Heart right ventricle (tissue), 16 donors: ENCODE results near the gene C16orf96. TPM values are rescaled to one million over a fixed set of nuclear protein-coding genes. Genes with fewer than 3 reads are reported as not detected.

Source experiments
- ATAC-seq, 8 donors: fragments of 200-7000 bp; cut with Tn5 transposase; one replicate each; pipeline ENCODE4 v1.9.1; 2020; ENCODE audit warnings: mild to moderate bottlenecking in 8 of 8, moderate library complexity in 8 of 8, moderate number of reproducible peaks in 1 of 8
- DNase-seq, 2 donors: peaks; one replicate each; pipeline ENCODE4 v3.0.0-alpha.2; 2020
- H3K27ac ChIP-seq, 10 donors: fragments of 200-600 bp; sonication (generic) in 2 of 10; one replicate each; pipeline versions ENCODE4 v1.5.0 to v1.8.0; 2020 to 2022; ENCODE audit warnings: mild to moderate bottlenecking in 3 of 10
- H3K27me3 ChIP-seq, 7 donors: fragments of 200-600 bp; one replicate each; pipeline ENCODE4 v1.8.0; 2021 to 2022; ENCODE audit warnings: mild to moderate bottlenecking in 2 of 7
- H3K36me3 ChIP-seq, 9 donors: fragments of 200-600 bp; sonication (generic) in 1 of 9; one replicate each; pipeline versions ENCODE4 v1.5.0 to v1.8.0; 2020 to 2022; ENCODE audit warnings: mild to moderate bottlenecking in 2 of 9
- H3K4me1 ChIP-seq, 9 donors: fragments of 200-600 bp; sonication (generic) in 1 of 9; one replicate each; pipeline versions ENCODE4 v1.5.0 to v1.8.0; 2020 to 2022; ENCODE audit warnings: mild to moderate bottlenecking in 4 of 9
- H3K4me3 ChIP-seq, 10 donors: fragments of 200-600 bp; sonication (generic) in 2 of 10; one replicate each; pipeline versions ENCODE4 v1.5.0 to v1.8.0; 2020 to 2022; ENCODE audit warnings: mild to moderate bottlenecking in 7 of 10, moderate library complexity in 2 of 10
- H3K9me3 ChIP-seq, 11 donors: fragments of 200-600 bp in 10 of 11; sonication (generic) in 2 of 11; one replicate each; pipeline versions ENCODE4 v1.5.0 to v1.8.0; 2013 to 2022; ENCODE audit warnings: mild to moderate bottlenecking in 2 of 11, control low read depth in 1 of 11, moderate library complexity in 1 of 11
- WGBS, 2 donors: extraction: QIAGEN DNeasy Blood & Tissue Kit; methylation state at CpG; one replicate each; pipeline ENCODE4 v1.1.7; 2013; ENCODE audit warnings: inconsistent platforms in 1 of 2; 5-methylcytosine and 5-hydroxymethylcytosine counted together
- intact Hi-C, 10 donors: fragments of 100-400 bp; cut with DNase I; formaldehyde crosslinking; loops; one replicate each; pipeline versions ENCODE4 v1.11.1 to v1.14.2; 2022
- polyA plus RNA-seq, 2 donors: library from polyadenylated mRNA; stranded (reverse); fragments of 200-250 nt; gene quantifications; one replicate each; pipeline ENCODE4 v1.2.3, GENCODE V29; 2013
- total RNA-seq, 10 donors: library from RNA; stranded (reverse); fragmentation: NEBNext Ultra II Directional in 3 of 10; extraction: Animal tissue kit (Norgen Biotek cat#: 25700) in 3 of 10; gene quantifications; one replicate each; pipeline versions ENCODE4 v1.2.1 to v1.2.4, GENCODE V29; 2021 to 2023
- TF ChIP-seq, protein P1 (sequence below), 9 donors: fragments of 200-600 bp; sonication (generic) in 2 of 9; IDR thresholded peaks; one replicate each; pipeline versions ENCODE4 v1.5.0 to v1.8.0; 2021 to 2022; ENCODE audit warnings: antibody characterized with exemption in 9 of 9, mild to moderate bottlenecking in 5 of 9, moderate library complexity in 1 of 9
- donor health status: Arrhythmogenic right ventricular cardiomyopathy.
- donor health status: ischemic (EF 13 %, LVEDD 7.1; RV severe dilation, severe dysfunction).
- donor health status: healthy with polysubstance abuse.
- donor health status: DM: no; HTN: yes; CAD: no.
- donor health status: DM: no; HTN: no; CAD: no.
- donor health status: ischemic (EF 25% LVEDD 6.9; RV normal size, moderate dysfunction).
- donor health status: ischemic (EF 25% LVEDD 5.7; RV mildly dilated, moderate dysfunction).
- donor health status: healthy.
- donor health status: DM: yes; HTN: yes; CAD: no.
- donor health status: Ischemic cardiomyopathy.
- donor health status: ischemic (EF 35%, LVEDD 5.7; RV mildly dilated, moderate dysfunction).
- donor health status: nonischemic (EF 11% LVEDD 7.7; RV severe dilation, severe dysfunction).
- donor health status: DM: yes; HTN: yes; CAD: no.
- donor health status: PGD.
- donor health status: ischemic (EF 29% LVEDD 5.4; RV normal size, mild dysfunction).
- donor health status: nonischemic (EF 23%, LVEDD 6.1; RV moderate dilation, normal function).

Gene C16orf96
- total and polyA plus RNA-seq, 12 donors, result 0.01 to 0.21 (median 0.07) TPM; not detected in 1

DNA sequence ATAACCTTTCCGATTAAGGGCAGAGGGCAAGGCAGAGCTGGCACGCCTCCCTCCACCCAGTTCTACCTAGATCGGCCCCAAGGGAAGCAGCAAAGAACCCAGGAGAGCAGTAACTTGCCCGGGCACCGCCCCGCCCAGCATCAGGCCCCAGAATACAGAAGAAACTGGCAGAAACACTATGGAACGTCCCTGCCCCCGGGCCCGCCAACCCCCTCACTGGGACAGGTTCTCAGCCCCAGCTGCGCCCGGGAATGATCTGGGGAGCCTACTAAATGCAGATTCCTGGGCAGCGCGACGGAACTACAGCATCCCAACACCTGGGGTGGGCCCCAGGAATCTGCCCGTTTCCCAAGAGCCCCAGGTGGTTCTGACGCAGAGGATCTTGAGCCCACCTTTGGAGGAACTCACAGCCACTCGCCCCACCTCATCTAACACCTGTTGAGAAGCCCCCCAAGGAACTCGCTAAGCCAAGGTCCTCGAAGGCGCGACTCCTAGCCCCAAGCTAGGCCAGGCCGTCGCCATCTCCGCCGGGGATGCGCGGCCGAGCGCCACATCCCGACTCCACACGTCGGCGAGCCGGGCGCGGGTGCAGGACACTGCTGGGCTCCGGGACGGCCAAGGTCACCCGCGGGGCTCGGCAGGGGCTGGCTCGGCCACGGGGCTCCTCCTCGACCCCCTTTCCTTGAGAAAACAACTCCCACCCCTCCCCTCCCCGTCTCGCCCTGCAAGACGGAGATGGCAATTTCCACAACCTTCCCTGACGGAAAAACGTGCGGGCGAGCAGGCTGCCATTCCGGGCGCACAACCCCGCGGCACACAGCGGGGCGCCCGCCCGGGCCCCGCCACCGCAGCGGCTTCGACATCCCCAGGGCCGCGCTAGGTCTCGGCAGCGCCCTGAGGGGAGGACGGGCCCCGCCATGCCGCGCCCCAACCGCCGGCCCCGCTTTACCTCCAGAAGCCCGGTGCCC lies 18.5 kb upstream of the C16orf96 start:
- peak in 1 of 2 donors; percentile 37 for DNase-seq

DNA sequence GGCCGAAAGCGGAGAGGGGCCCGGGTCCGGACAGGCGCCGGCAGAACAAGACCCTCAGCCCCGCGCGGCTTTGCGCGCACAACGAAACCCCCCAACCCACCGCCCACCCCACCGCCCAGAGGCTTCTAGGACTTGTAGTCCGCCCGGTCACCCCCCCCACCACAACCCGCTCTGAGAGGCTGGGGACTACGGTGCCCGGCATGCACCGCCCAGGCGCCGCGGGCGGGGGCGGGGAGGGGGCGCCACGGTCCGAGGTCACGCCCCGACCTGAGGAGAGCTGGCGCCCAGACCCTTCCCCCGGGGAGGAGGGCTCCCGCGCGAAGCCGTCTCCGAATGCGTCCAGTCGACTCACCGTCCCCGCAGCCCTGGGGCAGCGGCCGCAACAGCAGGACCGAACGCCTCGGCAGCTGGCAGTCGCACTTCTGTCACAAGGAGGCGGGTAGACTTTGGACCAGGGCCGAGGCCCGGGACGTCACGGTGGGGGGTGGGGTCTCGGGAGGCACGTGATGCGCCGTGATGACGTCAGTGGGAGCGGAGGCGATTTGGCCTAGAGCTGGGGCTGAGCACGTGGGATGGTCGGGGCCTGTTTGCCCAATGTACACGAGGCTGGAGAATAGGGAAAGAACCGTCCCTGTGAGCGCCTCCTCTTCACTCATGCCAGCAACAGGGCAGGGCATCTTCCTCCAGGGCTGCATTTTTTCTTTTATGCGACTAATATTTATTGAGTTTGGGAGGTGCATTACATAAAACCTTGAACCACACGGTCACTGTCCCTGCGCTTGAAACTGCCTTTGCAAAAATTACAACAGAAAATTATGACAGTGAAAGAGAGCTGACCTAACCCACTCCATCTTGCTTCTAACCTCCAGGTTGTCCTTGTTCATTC lies 17.5 kb upstream of the C16orf96 start, which contains the start of gene CDIP1:
Gene CDIP1, minus strand, starts transcription at position 424 of the 886 bp plus-strand sequence. CDS start 24,643 bp downstream, outside the sequence.
- ATAC-seq, result peak; percentile 94 to 97 (median 96)
- 4 to 5% methylated on average over 59 to 67 of the region's 67 CpGs for WGBS, 2 donors
- peaks cover 0 to 18% (median 6%) of the 10 kb centered on the region in 11 donors for H3K9me3 ChIP-seq

More for the DNA sequence above, 18.5 kb upstream of the C16orf96 start:
- TF ChIP-seq, protein P1, sequence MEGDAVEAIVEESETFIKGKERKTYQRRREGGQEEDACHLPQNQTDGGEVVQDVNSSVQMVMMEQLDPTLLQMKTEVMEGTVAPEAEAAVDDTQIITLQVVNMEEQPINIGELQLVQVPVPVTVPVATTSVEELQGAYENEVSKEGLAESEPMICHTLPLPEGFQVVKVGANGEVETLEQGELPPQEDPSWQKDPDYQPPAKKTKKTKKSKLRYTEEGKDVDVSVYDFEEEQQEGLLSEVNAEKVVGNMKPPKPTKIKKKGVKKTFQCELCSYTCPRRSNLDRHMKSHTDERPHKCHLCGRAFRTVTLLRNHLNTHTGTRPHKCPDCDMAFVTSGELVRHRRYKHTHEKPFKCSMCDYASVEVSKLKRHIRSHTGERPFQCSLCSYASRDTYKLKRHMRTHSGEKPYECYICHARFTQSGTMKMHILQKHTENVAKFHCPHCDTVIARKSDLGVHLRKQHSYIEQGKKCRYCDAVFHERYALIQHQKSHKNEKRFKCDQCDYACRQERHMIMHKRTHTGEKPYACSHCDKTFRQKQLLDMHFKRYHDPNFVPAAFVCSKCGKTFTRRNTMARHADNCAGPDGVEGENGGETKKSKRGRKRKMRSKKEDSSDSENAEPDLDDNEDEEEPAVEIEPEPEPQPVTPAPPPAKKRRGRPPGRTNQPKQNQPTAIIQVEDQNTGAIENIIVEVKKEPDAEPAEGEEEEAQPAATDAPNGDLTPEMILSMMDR (IDR thresholded peaks at IDR 0.05), result no peak
- peaks cover 0 to 43% (median 27%) of the 10 kb centered on the region in 9 donors for H3K4me1 ChIP-seq
- peak overlapping the region; percentile 42 to 97 (median 92) for H3K27ac ChIP-seq
- WGBS, 2 donors, result 10 to 12% methylated on average over 68 to 75 of the region's 75 CpGs
- H3K4me3 ChIP-seq, result peak overlapping the region; percentile 72 to 98 (median 82)
- peaks cover 0 to 18% (median 6%) of the 10 kb centered on the region in 11 donors for H3K9me3 ChIP-seq
- H3K27me3 ChIP-seq, result no peaks in the 10 kb centered on the region
- intact Hi-C loops, result loop anchor here in 1 of 10 donors (1.0 to 5.0 kb wide), 2 partner anchors 10 to 60 kb away; partner anchors contain the start of gene HMOX2
- peak; percentile 25 to 68 (median 39) for ATAC-seq
- peaks cover 0 to 5% (median 0%) of the 10 kb centered on the region in 9 donors for H3K36me3 ChIP-seq

DNA sequence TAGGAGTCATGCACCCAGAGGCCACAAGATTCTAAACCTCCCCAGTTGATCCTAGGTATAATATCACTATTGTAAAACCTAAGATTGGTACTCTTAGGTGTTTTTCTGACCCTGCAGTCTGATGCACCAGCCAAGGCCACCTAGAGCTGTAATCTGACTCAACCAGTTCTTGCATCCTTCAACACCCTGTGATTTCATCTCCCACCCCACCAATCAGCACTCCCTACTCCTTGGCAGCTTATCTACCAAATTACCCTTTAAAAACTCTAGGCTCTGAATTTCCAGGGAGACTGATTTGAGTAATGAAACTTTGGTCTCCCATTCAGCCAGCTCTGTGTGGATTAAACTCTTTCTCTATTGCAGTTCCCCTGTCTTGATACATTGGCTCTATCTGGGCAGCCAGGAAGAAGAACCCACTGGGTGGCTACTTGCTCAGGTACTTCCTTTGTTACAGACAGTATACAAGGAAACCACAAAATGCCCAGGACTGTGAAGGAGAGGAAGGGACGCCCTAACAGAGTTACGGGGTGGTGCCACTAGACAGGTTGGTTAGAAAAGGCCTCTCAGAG lies 16.3 kb upstream of the C16orf96 start:
- 95 to 97% methylated on average over 2 of the region's 2 CpGs for WGBS, 2 donors

More for the DNA sequence above, 17.5 kb upstream of the C16orf96 start, which contains the start of gene CDIP1:
- Histone ChIP-seq H3K27ac (peak within 1 kb of the TSS; percentile 42 to 97 (median 92)), H3K27me3 (no peaks in the 10 kb centered on the region), H3K4me1 (peaks cover 0 to 39% (median 24%) of the 10 kb centered on the region in 9 donors), H3K36me3 (no peaks in the 10 kb centered on the region), H3K4me3 (peak within 1 kb of the TSS; percentile 72 to 98 (median 82))
- peak; percentile 97 for DNase-seq
- intact Hi-C loops, result loop anchor here in 1 of 10 donors (1.0 to 5.0 kb wide), 2 partner anchors 11 to 61 kb away; partner anchors contain the start of gene HMOX2
- TF ChIP-seq, protein P1 (IDR thresholded peaks at IDR 0.05), result peak in 4 of 9 donors; percentile 18 to 36 (median 26)

More for the DNA sequence above, 16.3 kb upstream of the C16orf96 start:
- Histone ChIP-seq H3K4me1 (peaks cover 0 to 27% (median 15%) of the 10 kb centered on the region in 9 donors), H3K9me3 (peaks cover 0 to 18% (median 6%) of the 10 kb centered on the region in 11 donors), H3K36me3 (no peaks in the 10 kb centered on the region), H3K27ac (no peak overlapping the region), H3K4me3 (no peak overlapping the region), H3K27me3 (no peaks in the 10 kb centered on the region)
- intact Hi-C loops, result loop anchor here in 1 of 10 donors (5.0 kb wide), 1 partner anchor 62 kb away; the partner anchor contains the start of gene HMOX2
- no peak for ATAC-seq
- TF ChIP-seq, protein P1 (IDR thresholded peaks at IDR 0.05), result no peak
- no peak for DNase-seq
